GM13976 (cell line): Measurements from ENCODE around the gene P3H3.

Experiments used
- DNase-seq: peaks from one replicate; pipeline ENCODE4 v3.0.0; 2012; ENCODE audit warnings: low spot score
- in situ Hi-C: fragments of 300-500 bp; cut with MboI; formaldehyde crosslinking; loops from one replicate; pipeline ENCODE4 v1.12.0; 2022; ENCODE audit warnings: low sequenced_read_pairs, mixed read lengths, inconsistent platforms; ENCODE audit not compliant: unreplicated experiment
- TF ChIP-seq, protein P1 (sequence below): IDR thresholded peaks from 2 replicates; pipeline ENCODE4 v1.5.1; 2012; ENCODE audit warnings: borderline replicate concordance, mild to moderate bottlenecking; ENCODE audit not compliant: insufficient read depth; ENCODE audit errors: extremely low read depth, missing control alignments, control extremely low read depth

P3H3 gene

DNA sequence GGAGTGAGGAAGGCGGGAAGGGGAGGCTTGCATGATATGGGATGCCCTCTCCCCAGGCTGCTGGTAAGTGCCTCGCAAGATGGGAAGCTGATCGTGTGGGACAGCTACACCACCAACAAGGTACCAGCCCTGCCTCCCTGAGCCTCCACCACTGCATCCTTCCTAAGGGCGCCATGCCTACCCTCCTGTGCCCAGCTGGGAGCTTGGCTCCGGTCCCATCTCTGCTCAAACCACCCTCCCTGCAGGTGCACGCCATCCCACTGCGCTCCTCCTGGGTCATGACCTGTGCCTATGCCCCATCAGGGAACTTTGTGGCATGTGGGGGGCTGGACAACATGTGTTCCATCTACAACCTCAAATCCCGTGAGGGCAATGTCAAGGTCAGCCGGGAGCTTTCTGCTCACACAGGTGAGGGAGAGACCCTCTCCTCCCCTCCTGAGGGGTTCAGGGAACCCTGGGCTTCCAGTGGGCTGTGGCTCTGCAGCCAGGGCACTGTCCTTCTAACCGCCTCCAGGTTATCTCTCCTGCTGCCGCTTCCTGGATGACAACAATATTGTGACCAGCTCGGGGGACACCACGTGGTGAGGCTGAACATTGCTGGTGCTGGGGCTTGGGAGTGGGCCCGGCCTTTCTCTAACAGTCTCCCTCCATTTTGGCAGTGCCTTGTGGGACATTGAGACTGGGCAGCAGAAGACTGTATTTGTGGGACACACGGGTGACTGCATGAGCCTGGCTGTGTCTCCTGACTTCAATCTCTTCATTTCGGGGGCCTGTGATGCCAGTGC, 15.1 kb downstream of the P3H3 start:
- TF ChIP-seq, protein P1, sequence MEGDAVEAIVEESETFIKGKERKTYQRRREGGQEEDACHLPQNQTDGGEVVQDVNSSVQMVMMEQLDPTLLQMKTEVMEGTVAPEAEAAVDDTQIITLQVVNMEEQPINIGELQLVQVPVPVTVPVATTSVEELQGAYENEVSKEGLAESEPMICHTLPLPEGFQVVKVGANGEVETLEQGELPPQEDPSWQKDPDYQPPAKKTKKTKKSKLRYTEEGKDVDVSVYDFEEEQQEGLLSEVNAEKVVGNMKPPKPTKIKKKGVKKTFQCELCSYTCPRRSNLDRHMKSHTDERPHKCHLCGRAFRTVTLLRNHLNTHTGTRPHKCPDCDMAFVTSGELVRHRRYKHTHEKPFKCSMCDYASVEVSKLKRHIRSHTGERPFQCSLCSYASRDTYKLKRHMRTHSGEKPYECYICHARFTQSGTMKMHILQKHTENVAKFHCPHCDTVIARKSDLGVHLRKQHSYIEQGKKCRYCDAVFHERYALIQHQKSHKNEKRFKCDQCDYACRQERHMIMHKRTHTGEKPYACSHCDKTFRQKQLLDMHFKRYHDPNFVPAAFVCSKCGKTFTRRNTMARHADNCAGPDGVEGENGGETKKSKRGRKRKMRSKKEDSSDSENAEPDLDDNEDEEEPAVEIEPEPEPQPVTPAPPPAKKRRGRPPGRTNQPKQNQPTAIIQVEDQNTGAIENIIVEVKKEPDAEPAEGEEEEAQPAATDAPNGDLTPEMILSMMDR: no peak
- DNase-seq: no peak
- in situ Hi-C loops: no loop called here

DNA sequence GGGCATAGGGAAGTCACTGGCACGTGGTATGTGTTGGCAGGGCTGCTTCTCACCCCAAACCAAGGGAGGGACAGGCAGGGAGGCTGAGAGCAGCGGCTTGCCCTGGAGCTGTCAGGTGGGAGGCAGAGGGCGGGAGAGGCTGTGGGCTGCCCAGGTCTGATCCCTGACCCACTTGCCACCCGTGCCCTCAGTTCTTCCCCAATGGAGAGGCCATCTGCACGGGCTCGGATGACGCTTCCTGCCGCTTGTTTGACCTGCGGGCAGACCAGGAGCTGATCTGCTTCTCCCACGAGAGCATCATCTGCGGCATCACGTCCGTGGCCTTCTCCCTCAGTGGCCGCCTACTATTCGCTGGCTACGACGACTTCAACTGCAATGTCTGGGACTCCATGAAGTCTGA, 17.2 kb downstream of the P3H3 start:
- in situ Hi-C loops: no loop called here

DNA sequence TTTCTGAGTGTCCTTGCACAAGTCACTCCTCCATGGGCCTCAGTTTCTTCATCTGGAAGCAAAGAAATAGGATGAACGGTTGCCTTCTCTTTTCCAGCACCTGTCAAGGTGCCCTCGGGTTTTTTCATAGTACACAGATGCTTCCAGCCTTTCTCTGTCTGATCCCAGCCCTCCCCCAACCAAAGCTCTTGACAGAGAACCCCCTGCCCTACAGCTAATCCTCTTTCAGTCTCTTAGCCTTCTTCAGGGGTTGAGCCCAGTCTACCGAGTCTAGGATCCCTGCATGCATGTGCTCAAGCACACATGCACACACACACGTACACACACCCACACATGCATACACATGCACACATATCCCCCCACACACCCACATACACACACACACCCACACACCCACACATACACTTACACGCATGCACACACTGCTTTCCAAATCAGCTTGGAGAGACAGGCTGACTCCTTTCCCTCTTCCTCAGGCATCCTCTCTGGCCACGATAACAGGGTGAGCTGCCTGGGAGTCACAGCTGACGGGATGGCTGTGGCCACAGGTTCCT, 18.2 kb downstream of the P3H3 start:
- in situ Hi-C loops: no loop called here
- no peak for DNase-seq

More for the DNA sequence above, 17.2 kb downstream of the P3H3 start:
- no peak for DNase-seq
- TF ChIP-seq, protein P1: no peak

DNA sequence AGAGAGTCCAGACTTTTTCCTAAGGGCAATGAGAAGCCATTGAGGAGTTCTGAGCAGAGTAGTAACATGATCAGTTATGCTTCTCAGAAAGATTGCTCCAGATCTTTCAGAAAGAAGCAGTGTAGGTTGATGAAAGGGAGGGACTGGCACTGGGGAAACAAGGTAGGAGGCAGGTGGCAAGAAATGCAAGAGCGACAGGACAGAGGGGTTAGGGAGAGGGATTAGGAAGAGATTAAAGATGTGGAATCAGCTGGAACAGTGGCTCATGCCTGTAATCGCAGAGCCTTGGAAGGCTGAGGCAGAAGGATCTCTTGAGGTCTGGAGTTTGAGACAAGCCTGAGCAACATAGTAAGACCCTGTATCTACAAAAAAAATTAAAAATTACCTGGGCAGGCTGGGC, 19.5 kb downstream of the P3H3 start:
- in situ Hi-C loops: no loop called here
- no peak for DNase-seq
- TF ChIP-seq, protein P1: no peak

More for the DNA sequence above, 18.2 kb downstream of the P3H3 start:
- TF ChIP-seq, protein P1: no peak

DNA sequence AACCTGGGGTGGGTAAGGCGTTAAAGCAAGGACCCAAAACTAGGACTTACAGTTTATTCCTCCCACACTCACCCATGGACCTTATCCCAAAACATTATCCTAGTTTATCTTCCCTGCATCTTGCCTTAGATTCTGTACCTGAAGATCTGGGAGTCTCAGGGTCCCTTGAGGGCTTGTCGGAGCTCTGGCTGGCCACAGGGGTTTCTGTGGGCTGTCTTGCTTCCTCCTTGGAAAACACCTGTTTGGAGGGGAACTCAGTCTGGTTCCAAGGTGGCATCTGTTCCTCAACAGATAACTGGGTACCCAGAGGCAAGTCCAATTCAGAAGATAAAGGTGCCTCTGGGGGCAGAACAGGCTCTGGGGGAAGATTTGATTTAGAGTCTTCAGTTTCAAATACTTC, 21.2 kb downstream of the P3H3 start:
- in situ Hi-C loops: no loop called here
- DNase-seq: no peak
- TF ChIP-seq, protein P1: no peak

DNA sequence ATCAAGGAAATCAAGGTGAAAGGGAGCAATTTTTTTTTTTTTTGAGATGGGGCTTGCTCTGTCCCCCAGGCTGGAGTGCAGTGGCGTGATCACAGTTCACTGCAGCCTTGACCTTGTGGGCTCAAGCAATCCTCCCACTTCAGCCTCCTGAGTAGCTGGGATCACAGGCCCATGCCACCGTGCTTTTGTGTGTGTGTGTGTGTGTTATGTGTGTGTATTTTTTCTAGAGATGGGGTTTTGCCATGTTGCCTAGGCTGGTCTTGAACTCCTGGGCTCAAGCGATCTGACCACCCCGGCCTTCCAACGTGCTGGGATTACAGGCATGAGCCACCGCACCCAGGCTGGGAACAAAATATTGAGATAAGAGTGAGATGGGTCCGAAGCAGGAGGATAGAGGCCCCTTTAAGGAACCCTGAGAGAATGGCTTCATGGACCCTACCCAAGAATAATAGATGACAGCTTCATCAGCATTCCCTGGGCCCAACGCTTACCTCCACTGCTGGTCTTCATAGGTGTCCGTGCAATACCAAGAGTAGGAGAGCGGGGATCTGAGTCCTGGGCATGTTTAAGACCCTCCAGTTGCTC, 21.9 kb downstream of the P3H3 start:
- TF ChIP-seq, protein P1: no peak
- in situ Hi-C loops: no loop called here
- DNase-seq: no peak
